GM19328 (cell line): ENCODE data around the gene DOCK1.
"Not testable (repeated sequence)": the region's sequence is repeated elsewhere in the genome, so short reads cannot be mapped to it uniquely, and the experiment has no call there.

Experiments used
- ATAC-seq: cut with Tn5 transposase; IDR thresholded peaks from one replicate; pipeline ENCODE4 v1.9.1; 2021; ENCODE audit warnings: mild to moderate bottlenecking, moderate library complexity; ENCODE audit not compliant: unreplicated experiment

Gene DOCK1

GRCh38 chr10:127298381-127298780, 393.2 kb downstream of the DOCK1 start:
- ATAC-seq: no peak

GRCh38 chr10:127299192-127299591, 394.0 kb downstream of the DOCK1 start:
- not testable (repeated sequence) for ATAC-seq

- no peak for ATAC-seq
Observed at GRCh38 chr10:127299956-127300689, 394.9 kb downstream of the DOCK1 start.

DNA sequence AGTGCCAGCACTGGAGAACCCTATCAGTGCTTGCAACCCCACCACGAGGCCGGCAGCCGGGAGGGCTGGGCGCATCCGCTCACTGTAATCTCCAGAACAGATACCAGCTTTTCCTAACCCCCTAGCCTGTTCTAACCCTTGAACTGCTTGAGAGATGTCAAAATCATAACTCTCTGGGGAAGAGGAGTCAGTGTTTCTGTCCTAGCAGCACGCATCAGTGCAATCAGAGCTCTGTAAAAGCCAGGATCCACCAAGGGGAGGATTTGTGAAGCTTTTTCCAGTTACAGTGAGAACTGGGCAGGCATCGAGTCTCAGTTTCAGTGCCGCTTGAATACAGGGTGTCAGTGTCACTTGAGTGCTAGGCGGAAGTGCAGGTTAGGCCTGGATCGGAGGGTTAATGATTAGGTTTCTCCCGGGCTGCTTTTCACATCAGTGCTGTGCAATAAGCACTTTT, 395.7 kb downstream of the DOCK1 start:
- ATAC-seq: no peak

GRCh38 chr10:127302343-127302742, 397.1 kb downstream of the DOCK1 start:
- ATAC-seq: no peak

DNA sequence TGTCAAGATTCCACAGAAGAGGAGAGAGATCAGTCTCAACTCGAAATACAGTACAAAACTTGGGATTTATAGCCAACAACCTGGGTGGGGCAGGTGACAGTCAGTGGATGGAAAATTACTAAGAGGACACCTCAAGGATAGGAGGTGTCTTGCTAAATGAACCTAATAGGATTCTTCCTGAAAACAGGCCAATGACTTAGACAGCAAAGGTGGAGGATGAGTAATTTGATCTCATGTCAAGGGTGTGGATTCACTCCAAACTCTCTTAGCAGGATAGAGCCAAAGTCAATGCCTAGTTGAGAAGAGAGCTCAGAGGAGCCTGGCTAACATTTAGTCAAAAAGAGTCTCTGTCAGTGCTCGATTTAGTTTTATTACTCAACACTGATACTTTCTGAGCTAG, 397.9 kb downstream of the DOCK1 start:
- ATAC-seq: no peak

GRCh38 chr10:127303746-127304145, 398.5 kb downstream of the DOCK1 start:
- ATAC-seq: no peak

DNA sequence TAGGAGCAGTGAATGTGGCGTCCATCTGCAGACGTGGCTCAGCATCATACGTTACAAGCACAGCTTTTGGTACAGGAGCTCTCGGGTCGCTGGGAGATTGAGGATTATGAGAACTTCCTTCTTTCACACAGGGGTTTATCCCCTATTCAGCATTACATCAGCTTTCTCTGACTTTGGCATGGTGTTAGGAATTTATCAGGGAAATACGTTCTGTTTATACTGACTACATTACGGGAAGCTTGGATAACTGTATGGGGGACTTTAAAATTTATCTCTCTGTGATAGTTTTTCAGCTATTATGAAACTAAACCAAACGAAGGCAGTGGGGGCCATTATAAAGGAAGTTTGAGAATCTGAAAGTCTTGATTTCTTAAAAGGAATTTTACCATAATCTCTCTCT, 401.3 kb downstream of the DOCK1 start:
- ATAC-seq: no peak

GRCh38 chr10:127307338-127307737, 402.1 kb downstream of the DOCK1 start:
- no peak for ATAC-seq

DNA sequence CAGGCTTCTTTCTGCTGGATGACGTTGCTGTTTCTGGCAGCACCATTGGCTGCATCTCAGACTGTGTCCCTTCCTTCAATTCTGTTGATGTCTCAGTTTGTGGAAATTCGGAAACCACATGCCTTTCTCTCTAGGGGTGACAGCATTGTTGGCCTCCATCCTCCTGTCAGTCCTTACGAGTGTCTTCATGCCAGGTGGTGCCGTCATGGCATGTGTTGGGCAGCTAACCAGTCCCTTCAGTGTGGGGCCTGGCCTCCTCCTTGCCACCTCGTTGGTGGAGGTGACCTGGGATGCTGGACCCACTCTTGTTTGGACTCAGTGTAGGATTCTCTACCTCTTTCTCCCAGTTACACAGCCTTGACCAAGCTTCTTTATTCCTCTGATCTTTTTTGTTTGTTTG, 402.8 kb downstream of the DOCK1 start:
- no peak for ATAC-seq

DNA sequence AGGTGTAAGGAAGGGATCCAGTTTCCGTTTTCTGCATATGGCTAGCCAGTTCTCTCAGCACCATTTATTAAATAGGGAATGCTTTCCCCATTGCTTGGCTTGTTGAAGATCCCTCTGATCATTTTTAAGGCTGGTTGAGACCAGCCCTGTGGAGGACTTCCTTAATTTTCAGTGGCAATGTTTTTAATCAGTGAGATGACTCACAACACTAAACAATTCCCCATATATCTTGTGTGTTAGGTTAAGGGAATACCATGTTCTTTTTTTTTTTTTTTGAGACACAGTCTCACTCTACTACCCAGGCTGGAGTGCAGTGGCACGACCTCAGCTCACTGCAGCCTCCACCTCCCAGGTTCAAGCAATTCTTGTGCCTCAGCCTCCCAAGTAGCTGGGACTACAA, 404.4 kb downstream of the DOCK1 start:
- not testable (repeated sequence) for ATAC-seq

DNA sequence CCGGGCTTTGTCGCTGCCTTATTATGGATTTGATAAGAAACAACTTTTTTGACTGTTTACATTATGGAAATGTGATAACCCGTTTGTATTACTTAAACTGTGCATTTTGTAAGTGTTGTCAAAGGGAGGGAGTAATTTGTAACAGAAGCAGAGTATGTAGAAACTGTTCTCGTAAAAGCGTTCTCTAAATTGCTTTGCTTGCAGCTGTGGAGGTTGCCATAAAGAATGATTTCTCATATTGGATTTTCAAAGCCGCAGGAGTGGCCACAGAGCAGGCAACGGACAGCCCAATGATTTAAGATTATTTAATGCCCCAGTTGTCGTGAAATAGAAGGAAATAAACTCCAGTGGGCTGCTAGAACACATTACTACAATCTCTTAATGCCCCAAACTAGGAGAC, 405.2 kb downstream of the DOCK1 start:
- ATAC-seq: no peak

- no peak for ATAC-seq
Observed at GRCh38 chr10:127310923-127311322, 405.7 kb downstream of the DOCK1 start.

DNA sequence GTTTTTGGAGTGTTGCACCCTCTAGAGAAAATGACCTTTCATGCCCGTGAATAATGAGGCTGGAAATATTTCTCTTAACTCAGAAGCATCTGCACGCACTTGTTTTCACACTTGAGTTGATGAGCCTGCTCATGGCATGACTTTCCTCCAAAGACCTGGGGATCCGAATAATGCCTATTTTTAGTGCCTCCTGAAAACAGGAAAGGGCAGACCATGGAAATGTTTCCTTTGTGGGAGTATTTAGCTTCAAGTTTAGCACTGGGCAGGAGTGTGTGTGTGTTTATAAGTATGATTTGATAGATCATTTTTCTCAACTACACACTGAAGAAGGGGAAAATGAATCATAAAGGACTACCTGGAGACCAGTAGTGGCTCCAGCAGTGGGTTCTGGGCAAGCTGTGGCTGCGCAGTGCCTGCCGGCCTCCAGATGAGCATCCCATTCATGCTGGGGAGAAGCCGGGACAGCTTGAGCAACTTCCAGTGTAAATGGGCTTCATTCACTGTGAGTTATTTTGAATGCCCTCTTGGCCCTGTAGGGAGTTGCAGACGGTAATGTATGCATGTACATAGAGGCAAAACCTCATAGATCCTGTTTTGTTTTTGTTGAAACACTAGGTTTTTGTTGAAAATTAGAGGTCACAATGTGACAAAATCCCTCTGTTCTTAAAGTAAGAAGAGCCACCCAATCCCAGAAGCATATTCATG, 408.9 kb downstream of the DOCK1 start:
- no peak for ATAC-seq

DNA sequence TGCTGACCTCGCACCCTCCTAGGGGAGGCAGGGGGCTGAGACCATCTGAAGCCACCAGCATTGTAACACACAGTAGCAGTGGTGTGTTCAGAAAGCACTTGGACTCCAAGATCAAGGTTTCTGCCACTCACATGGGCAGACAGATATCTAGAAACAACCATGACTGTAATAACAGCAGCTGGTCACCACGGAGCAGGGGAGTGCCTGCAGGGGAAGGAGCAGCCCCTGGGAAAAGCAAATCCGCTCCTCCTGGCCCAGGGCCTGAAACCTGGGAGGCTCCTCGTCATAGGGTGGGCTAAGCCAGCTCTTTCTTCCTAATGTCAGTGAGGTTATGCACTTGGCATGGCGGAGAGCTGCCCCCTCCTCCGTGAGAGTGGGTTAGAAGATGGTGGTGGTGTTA, 409.6 kb downstream of the DOCK1 start:
- no peak for ATAC-seq

- ATAC-seq: no peak
Observed at GRCh38 chr10:127315888-127316287, 410.7 kb downstream of the DOCK1 start.

GRCh38 chr10:127318396-127318795, 413.2 kb downstream of the DOCK1 start:
- no peak for ATAC-seq

DNA sequence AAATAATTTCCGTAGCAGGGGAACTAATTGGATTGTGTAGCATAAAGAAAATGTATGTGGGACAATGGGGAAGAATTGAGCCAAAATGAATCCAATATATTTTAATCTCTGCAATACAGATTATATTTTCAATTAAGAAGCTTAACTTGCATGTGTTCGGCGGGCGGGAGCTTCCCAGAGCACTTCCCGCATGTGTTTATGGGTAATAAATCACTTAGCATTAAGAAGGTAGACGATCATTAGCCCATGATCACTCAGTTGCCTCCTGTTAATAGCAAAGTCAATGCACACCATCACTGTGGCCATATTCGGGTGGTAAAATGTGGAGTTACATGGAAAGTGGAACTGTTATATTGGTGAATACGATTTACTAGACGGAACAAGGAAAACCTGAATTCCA, 414.0 kb downstream of the DOCK1 start:
- ATAC-seq: no peak

DNA sequence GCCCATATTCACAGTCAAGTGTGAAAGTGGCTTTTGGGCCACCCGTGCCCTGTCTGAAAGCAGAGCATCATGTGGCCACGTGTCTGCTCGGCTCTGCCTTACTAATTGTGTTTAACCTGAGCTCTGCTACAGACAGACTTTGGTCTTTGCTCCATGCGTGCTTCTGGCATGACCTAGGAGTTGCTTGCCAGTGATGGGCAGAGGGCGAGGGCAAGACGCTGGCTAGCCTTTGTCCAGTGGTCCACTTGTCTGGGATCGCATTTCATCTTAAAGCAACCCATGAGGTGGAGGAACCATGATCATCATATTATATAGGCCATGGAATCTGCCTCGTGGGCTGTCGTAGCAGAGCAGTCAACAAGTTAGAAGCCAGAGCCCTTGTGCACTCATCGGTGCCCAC, 414.5 kb downstream of the DOCK1 start:
- no peak for ATAC-seq

DNA sequence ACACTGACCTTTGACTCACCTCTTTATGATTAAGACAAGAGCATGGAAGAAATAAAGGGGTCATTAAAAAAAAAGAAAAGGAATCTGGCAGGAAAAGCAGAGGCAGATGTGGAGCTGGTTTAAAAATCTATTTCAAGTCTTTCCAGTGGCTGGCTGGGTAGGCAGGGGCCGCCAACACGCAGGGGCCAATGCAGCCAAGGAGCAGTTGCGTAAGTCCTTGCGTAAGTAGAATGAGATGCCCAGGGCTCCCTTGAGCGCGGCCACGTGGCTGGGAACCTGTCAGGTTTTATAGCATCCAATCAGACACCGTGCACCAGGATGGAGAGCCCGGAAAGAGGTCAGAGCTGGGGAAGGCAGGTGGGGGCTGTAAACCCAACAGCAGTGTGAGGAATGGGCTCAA, 414.9 kb downstream of the DOCK1 start:
- no peak for ATAC-seq

- ATAC-seq: no peak
Observed at GRCh38 chr10:127322286-127322685, 417.1 kb downstream of the DOCK1 start.

DNA sequence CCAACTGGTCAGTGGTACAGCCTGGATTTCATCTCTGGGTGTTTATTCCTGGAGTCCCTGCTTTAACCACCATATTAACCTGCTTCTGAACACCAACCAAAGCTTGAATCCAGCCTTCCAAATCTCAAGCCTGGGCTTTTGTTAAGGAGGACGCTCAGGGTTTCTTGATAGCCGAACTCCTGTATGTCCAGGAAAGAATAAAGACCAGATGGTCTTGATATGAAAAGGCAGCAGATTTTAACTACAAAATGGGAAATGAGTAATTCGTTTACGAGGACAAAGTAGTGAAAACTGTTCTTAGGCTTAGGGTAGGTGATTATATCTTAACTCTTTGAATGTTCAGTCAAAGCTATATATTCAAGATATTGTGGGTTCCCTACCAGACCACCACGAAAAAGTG, 420.3 kb downstream of the DOCK1 start:
- ATAC-seq: no peak

DNA sequence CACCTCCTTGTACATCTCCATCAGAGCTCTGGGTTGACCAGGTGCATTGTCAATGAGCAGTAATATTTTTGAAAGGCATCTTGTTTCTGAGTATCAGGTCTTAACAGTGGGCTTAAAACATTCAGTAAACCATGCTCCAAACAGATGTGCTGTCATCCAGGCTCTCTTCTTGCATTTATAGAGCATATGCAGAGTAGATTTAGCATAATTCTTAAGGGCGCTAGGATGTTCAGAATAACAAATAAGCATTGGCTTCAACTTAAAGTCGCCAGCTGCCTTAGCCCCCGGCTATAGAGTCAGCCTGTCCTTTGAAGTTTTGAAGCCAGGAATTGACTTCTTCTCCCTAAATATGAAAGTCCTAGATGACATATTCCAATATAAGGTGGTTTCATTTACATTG, 421.7 kb downstream of the DOCK1 start:
- no peak for ATAC-seq
